Activated CD8-positive, alpha-beta memory T cell treated with anti-CD3 and anti-CD28 coated beads, Interleukin-2, amount 50 U/mL, for 48 hours (primary cell): Measurements from ENCODE around the gene PPIB.
"Not testable (repeated sequence)": the region's sequence is repeated elsewhere in the genome, so short reads cannot be mapped to it uniquely, and the experiment has no call there.

Experiments used
- DNase-seq: peaks from one replicate; pipeline ENCODE4 v3.0.0-alpha.2; 2020

The PPIB gene

GRCh38 chr15:64137226-64137833, 25.5 kb downstream of the PPIB start:
- no peak for DNase-seq

- no peak for DNase-seq
Observed at GRCh38 chr15:64136347-64136746, 26.5 kb downstream of the PPIB start.

- DNase-seq: no peak
Observed at GRCh38 chr15:64134345-64134829, 28.4 kb downstream of the PPIB start.

GRCh38 chr15:64133623-64134344, 29.0 kb downstream of the PPIB start:
- DNase-seq: no peak

GRCh38 chr15:64132217-64132616, 30.6 kb downstream of the PPIB start:
- no peak for DNase-seq

GRCh38 chr15:64131547-64131946, 31.3 kb downstream of the PPIB start:
- DNase-seq: no peak

GRCh38 chr15:64130159-64130558, 32.7 kb downstream of the PPIB start:
- no peak for DNase-seq

GRCh38 chr15:64127521-64128270, 35.1 kb downstream of the PPIB start:
- DNase-seq: no peak

GRCh38 chr15:64125978-64126377, 36.8 kb downstream of the PPIB start:
- DNase-seq: no peak

- no peak for DNase-seq
Observed at GRCh38 chr15:64122936-64123351, 39.9 kb downstream of the PPIB start.

- DNase-seq: no peak
Observed at GRCh38 chr15:64122444-64122843, 40.4 kb downstream of the PPIB start.

- DNase-seq: no peak
Observed at GRCh38 chr15:64121614-64122013, 41.2 kb downstream of the PPIB start.

GRCh38 chr15:64120322-64120721, 42.5 kb downstream of the PPIB start:
- DNase-seq: not testable (repeated sequence)

GRCh38 chr15:64117759-64118487, 44.9 kb downstream of the PPIB start:
- no peak for DNase-seq

GRCh38 chr15:64112904-64113303, 49.9 kb downstream of the PPIB start:
- DNase-seq: no peak

- no peak for DNase-seq
Observed at GRCh38 chr15:64112073-64112772, 50.6 kb downstream of the PPIB start.

- DNase-seq: no peak
Observed at GRCh38 chr15:64111679-64112050, 51.2 kb downstream of the PPIB start.

- no peak for DNase-seq
Observed at GRCh38 chr15:64110950-64111678, 51.7 kb downstream of the PPIB start.

- DNase-seq: not testable (repeated sequence)
Observed at GRCh38 chr15:64110108-64110701, 52.6 kb downstream of the PPIB start.

GRCh38 chr15:64107337-64107736, 55.5 kb downstream of the PPIB start:
- no peak for DNase-seq
